HPDE6-E6E7 (cell line): ENCODE data around the gene C14orf132.

Experiments used
- DNase-seq: peaks from one replicate; pipeline ENCODE4 v3.0.0; 2011; ENCODE audit warnings: missing footprints; ENCODE audit errors: extremely low spot score

C14orf132 gene

GRCh38 chr14:96119947-96120346 is 80.8 kb downstream of the C14orf132 start:
- no peak for DNase-seq

- no peak for DNase-seq
These were observed 81.2 kb downstream of the C14orf132 start for GRCh38 chr14:96120392-96120791.

- DNase-seq: no peak
These were observed 81.8 kb downstream of the C14orf132 start for GRCh38 chr14:96120941-96121340.

GRCh38 chr14:96121660-96122395 is 82.7 kb downstream of the C14orf132 start:
- no peak for DNase-seq

GRCh38 chr14:96122496-96122895 is 83.3 kb downstream of the C14orf132 start:
- DNase-seq: no peak

GRCh38 chr14:96125536-96125935 is 86.4 kb downstream of the C14orf132 start:
- no peak for DNase-seq

- no peak for DNase-seq
These were observed 87.2 kb downstream of the C14orf132 start for GRCh38 chr14:96126339-96126782.

GRCh38 chr14:96126783-96127271 is 87.7 kb downstream of the C14orf132 start:
- DNase-seq: no peak

GRCh38 chr14:96129128-96129736 is 90.1 kb downstream of the C14orf132 start:
- DNase-seq: no peak

- no peak for DNase-seq
These were observed 91.2 kb downstream of the C14orf132 start for GRCh38 chr14:96130391-96130790.

GRCh38 chr14:96130854-96131253 is 91.7 kb downstream of the C14orf132 start:
- DNase-seq: no peak

- no peak for DNase-seq
These were observed 92.7 kb downstream of the C14orf132 start for GRCh38 chr14:96131836-96132235.

GRCh38 chr14:96134508-96134907 is 95.3 kb downstream of the C14orf132 start:
- DNase-seq: no peak

- no peak for DNase-seq
These were observed 96.1 kb downstream of the C14orf132 start for GRCh38 chr14:96135285-96135684.

- no peak for DNase-seq
These were observed 97.3 kb downstream of the C14orf132 start for GRCh38 chr14:96136371-96137005.

GRCh38 chr14:96138241-96138640 is 99.1 kb downstream of the C14orf132 start:
- DNase-seq: no peak

GRCh38 chr14:96139169-96139568 is 100.0 kb downstream of the C14orf132 start:
- no peak for DNase-seq

GRCh38 chr14:96139879-96140278 is 100.7 kb downstream of the C14orf132 start:
- DNase-seq: no peak

- DNase-seq: no peak
These were observed 101.8 kb downstream of the C14orf132 start for GRCh38 chr14:96140952-96141351.
